Measurements from ENCODE around the gene KIAA1328.

Gene KIAA1328

GRCh38 chr18:37274309-37275236 lies 445.6 kb downstream of the KIAA1328 start:
- FAIRE-seq (no peak), DNase-seq (ENCODE audit: low spot score) (no peak)

GRCh38 chr18:37275237-37275741 lies 446.4 kb downstream of the KIAA1328 start:
- no peak for FAIRE-seq

GRCh38 chr18:37276111-37276890 lies 447.4 kb downstream of the KIAA1328 start:
- DNase-seq (ENCODE audit: low spot score) (no peak), FAIRE-seq (no peak)

More at GRCh38 chr18:37275237-37275741, 446.4 kb downstream of the KIAA1328 start:
- DNase-seq (ENCODE audit: low spot score), result no peak

- no peak for FAIRE-seq
- no peak for DNase-seq (ENCODE audit: low spot score)
Observed at GRCh38 chr18:37277804-37278203, 448.9 kb downstream of the KIAA1328 start.

Measured in urothelium cell line (cell line).